ENCODE results near the gene PILRB. TPM values are rescaled to one million over a fixed set of nuclear protein-coding genes. Genes with fewer than 3 reads are reported as not detected.
"Not testable (repeated sequence)": the region's sequence is repeated elsewhere in the genome, so short reads cannot be mapped to it uniquely, and the experiment has no call there.

The PILRB gene
- total RNA-seq, 1 donor from 2014 or later = 21.1 TPM

DNA sequence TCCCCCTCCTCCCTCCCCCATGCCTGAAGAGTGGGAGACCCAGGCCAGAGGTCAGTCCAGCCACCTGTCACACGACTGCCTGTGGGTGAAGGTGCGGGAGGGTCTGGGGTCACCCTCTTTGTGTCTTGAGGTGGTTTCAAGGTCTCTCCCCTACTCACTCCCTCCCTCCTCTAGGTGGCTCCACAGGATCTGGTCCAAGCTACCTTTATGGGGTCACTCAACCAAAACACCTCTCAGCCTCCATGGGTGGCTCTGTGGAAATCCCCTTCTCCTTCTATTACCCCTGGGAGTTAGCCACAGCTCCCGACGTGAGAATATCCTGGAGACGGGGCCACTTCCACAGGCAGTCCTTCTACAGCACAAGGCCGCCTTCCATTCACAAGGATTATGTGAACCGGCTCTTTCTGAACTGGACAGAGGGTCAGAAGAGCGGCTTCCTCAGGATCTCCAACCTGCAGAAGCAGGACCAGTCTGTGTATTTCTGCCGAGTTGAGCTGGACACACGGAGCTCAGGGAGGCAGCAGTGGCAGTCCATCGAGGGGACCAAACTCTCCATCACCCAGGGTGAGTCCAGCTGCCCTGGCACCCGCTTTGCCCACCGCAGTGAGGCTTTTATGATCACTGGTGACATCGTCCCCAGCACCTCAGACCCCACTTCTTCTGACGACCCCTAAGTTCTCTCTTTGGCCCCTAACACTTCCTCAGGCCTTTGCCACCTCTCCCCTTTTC is 16.1 kb downstream of the PILRB start:
- H3K36me3 ChIP-seq (ENCODE audit: insufficient read depth, low read length); H3K9ac ChIP-seq (ENCODE audit: low read length); H3K27ac ChIP-seq (ENCODE audit: low read depth, low read length); H3K9me3 ChIP-seq (ENCODE audit: insufficient read depth, low read depth, low read length); FAIRE-seq; H3K4me3 Mint-ChIP-seq (ENCODE audit: unreplicated experiment); H3K79me2 ChIP-seq (ENCODE audit: insufficient read depth, low read length); H3K4me2 ChIP-seq (ENCODE audit: low read length); H3K27me3 ChIP-seq (ENCODE audit: insufficient read depth, low read length); H2AFZ ChIP-seq (ENCODE audit: low read depth, low read length); H3K27ac Mint-ChIP-seq (ENCODE audit: unreplicated experiment); DNase-seq (ENCODE audit: low read depth); H3K4me1 Mint-ChIP-seq (ENCODE audit: low read depth, unreplicated experiment); H3K4me3 ChIP-seq (ENCODE audit: insufficient read depth, low read depth, low read length); H3K4me1 ChIP-seq (ENCODE audit: insufficient read depth, low read length); H4K20me1 ChIP-seq (ENCODE audit: insufficient read depth, low read length); H3K36me3 Mint-ChIP-seq (ENCODE audit: low read depth, unreplicated experiment); H3K9me3 Mint-ChIP-seq (ENCODE audit: unreplicated experiment): not testable (repeated sequence)
- H3K27me3 Mint-ChIP-seq (ENCODE audit: low read depth, unreplicated experiment) = peaks cover 10% of the 10 kb centered on the region

DNA sequence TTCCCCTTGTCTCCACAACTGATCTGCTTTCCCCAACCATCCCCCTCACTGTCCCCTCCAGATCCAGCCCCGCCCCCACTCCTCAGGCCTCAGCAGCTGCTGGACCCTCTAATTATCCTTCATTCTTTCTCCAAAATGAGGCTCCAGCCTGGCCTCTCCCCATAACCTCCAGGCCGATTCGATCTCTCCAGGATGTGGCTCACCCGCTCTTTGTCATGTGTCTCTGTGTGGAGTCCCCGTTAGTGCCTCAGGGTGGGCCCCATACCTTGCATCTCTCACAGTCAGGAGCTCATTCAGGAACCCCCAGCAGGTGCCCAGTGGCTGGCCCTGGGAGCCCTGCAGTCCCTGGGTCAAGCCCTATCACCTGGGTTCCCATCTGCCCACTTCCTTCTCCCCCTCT is 16.7 kb downstream of the PILRB start:
- no peaks in the 10 kb centered on the region for H3K9me3 ChIP-seq (ENCODE audit: insufficient read depth, low read depth, low read length)
- H3K36me3 Mint-ChIP-seq (ENCODE audit: low read depth, unreplicated experiment) = peaks cover 2% of the 10 kb centered on the region
- TF ChIP-seq, protein P1, sequence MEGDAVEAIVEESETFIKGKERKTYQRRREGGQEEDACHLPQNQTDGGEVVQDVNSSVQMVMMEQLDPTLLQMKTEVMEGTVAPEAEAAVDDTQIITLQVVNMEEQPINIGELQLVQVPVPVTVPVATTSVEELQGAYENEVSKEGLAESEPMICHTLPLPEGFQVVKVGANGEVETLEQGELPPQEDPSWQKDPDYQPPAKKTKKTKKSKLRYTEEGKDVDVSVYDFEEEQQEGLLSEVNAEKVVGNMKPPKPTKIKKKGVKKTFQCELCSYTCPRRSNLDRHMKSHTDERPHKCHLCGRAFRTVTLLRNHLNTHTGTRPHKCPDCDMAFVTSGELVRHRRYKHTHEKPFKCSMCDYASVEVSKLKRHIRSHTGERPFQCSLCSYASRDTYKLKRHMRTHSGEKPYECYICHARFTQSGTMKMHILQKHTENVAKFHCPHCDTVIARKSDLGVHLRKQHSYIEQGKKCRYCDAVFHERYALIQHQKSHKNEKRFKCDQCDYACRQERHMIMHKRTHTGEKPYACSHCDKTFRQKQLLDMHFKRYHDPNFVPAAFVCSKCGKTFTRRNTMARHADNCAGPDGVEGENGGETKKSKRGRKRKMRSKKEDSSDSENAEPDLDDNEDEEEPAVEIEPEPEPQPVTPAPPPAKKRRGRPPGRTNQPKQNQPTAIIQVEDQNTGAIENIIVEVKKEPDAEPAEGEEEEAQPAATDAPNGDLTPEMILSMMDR (IDR thresholded peaks at IDR 0.05; ENCODE audit: insufficient read depth, low read depth, low read length) = no peak
- no peak for TF ChIP-seq EZH2 (IDR thresholded peaks at IDR 0.05; ENCODE audit: insufficient read depth, low read length)
- FAIRE-seq = no peak
- no peaks in the 10 kb centered on the region for H3K4me1 ChIP-seq (ENCODE audit: insufficient read depth, low read length)
- H2AFZ ChIP-seq (ENCODE audit: low read depth, low read length) = no peak overlapping the region
- H3K27ac Mint-ChIP-seq (ENCODE audit: unreplicated experiment) = no peak overlapping the region
- DNase-seq (ENCODE audit: low read depth) = no peak
- no peak overlapping the region for H3K4me3 ChIP-seq (ENCODE audit: insufficient read depth, low read depth, low read length)
- H3K27me3 Mint-ChIP-seq (ENCODE audit: low read depth, unreplicated experiment) = peaks cover 10% of the 10 kb centered on the region
- H3K4me2 ChIP-seq (ENCODE audit: low read length) = no peak overlapping the region
- no peak overlapping the region for H3K4me3 Mint-ChIP-seq (ENCODE audit: unreplicated experiment)
- no peak overlapping the region for H3K9ac ChIP-seq (ENCODE audit: low read length)
- H3K79me2 ChIP-seq (ENCODE audit: insufficient read depth, low read length) = no peaks in the 10 kb centered on the region
- no peaks in the 10 kb centered on the region for H3K4me1 Mint-ChIP-seq (ENCODE audit: low read depth, unreplicated experiment)
- no peaks in the 10 kb centered on the region for H3K36me3 ChIP-seq (ENCODE audit: insufficient read depth, low read length)
- H3K27ac ChIP-seq (ENCODE audit: low read depth, low read length) = no peak overlapping the region
- H4K20me1 ChIP-seq (ENCODE audit: insufficient read depth, low read length) = no peaks in the 10 kb centered on the region
- no peaks in the 10 kb centered on the region for H3K27me3 ChIP-seq (ENCODE audit: insufficient read depth, low read length)
- H3K9me3 Mint-ChIP-seq (ENCODE audit: unreplicated experiment) = no peaks in the 10 kb centered on the region

DNA sequence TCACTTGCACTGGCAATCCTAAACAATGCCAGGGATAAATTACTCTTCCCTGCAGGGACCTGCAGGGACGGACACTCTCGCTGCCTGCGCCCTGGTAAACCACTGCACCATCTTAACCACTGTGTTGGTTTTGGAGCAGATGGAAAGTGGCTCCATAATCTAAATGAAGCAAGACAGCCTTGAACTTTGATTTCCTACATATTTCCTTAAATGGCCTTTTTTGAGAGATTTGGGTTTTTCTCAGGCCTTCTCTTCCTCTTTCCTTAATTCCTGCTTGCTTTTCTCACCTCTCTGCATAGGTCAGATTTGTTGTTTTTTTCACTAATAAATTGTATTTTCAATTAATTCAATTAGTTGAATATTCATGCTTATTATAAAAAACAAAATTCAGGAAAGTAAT is 18.1 kb downstream of the PILRB start:
- no peak overlapping the region for H3K9ac ChIP-seq (ENCODE audit: low read length)
- no peak for FAIRE-seq
- TF ChIP-seq, protein P1 (IDR thresholded peaks at IDR 0.05; ENCODE audit: insufficient read depth, low read depth, low read length) = no peak
- no peak for TF ChIP-seq EZH2 (IDR thresholded peaks at IDR 0.05; ENCODE audit: insufficient read depth, low read length)
- Mint-ChIP-seq H3K36me3 (ENCODE audit: low read depth, unreplicated experiment) (peaks cover under 1% of the 10 kb centered on the region), H3K27ac (ENCODE audit: unreplicated experiment) (no peak overlapping the region), H3K9me3 (ENCODE audit: unreplicated experiment) (no peaks in the 10 kb centered on the region), H3K4me1 (ENCODE audit: low read depth, unreplicated experiment) (no peaks in the 10 kb centered on the region), H3K4me3 (ENCODE audit: unreplicated experiment) (no peak overlapping the region), H3K27me3 (ENCODE audit: low read depth, unreplicated experiment) (peaks cover 10% of the 10 kb centered on the region)
- H3K4me2 ChIP-seq (ENCODE audit: low read length) = no peak overlapping the region
- no peaks in the 10 kb centered on the region for H3K27me3 ChIP-seq (ENCODE audit: insufficient read depth, low read length)
- DNase-seq (ENCODE audit: low read depth) = no peak
- H2AFZ ChIP-seq (ENCODE audit: low read depth, low read length) = no peak overlapping the region
- H3K4me1 ChIP-seq (ENCODE audit: insufficient read depth, low read length) = no peaks in the 10 kb centered on the region
- no peaks in the 10 kb centered on the region for H3K36me3 ChIP-seq (ENCODE audit: insufficient read depth, low read length)
- no peak overlapping the region for H3K27ac ChIP-seq (ENCODE audit: low read depth, low read length)
- H4K20me1 ChIP-seq (ENCODE audit: insufficient read depth, low read length) = no peaks in the 10 kb centered on the region
- no peak overlapping the region for H3K4me3 ChIP-seq (ENCODE audit: insufficient read depth, low read depth, low read length)
- H3K79me2 ChIP-seq (ENCODE audit: insufficient read depth, low read length) = no peaks in the 10 kb centered on the region
- no peaks in the 10 kb centered on the region for H3K9me3 ChIP-seq (ENCODE audit: insufficient read depth, low read depth, low read length)
